Neural cell (in vitro differentiated cells): ENCODE data around the gene STIM2. TPM values are rescaled to one million over a fixed set of nuclear protein-coding genes. Genes with fewer than 3 reads are reported as not detected.

ENCODE experiments used
- H2AFZ ChIP-seq: fragments of 200-600, 300-800 bp; sonication (generic), shearing (Covaris generic); 2 replicates; pipeline ENCODE4 v1.6.0; 2014; ENCODE audit warnings: low read depth, mild to moderate bottlenecking, antibody characterized with exemption, low read length, moderate library complexity
- H3F3A ChIP-seq: fragments of 200-600 bp; shearing (Covaris generic); 2 replicates; pipeline ENCODE4 v1.6.1; 2016; ENCODE audit warnings: mild to moderate bottlenecking, moderate library complexity, mixed read lengths, antibody characterized with exemption, low read length; ENCODE audit not compliant: insufficient read depth, poor library complexity, severe bottlenecking
- H3K27ac ChIP-seq: fragments of 200-600, 300-800 bp; sonication (generic), shearing (Covaris generic); 2 replicates; pipeline ENCODE4 v1.5.1; 2014; ENCODE audit warnings: mild to moderate bottlenecking, low read length, moderate library complexity
- H3K27me3 ChIP-seq: fragments of 300-800, 200-600 bp; sonication (generic), shearing (Covaris generic); 2 replicates; pipeline ENCODE4 v1.6.0; 2014; ENCODE audit warnings: mild to moderate bottlenecking, low read depth, low read length, moderate library complexity; ENCODE audit not compliant: insufficient read depth
- H3K36me3 ChIP-seq: fragments of 300-800, 200-600 bp; sonication (generic), shearing (Covaris generic); 2 replicates; pipeline ENCODE4 v1.5.1; 2014; ENCODE audit warnings: mild to moderate bottlenecking, antibody characterized with exemption, low read length, moderate library complexity; ENCODE audit not compliant: insufficient read depth
- H3K4me2 ChIP-seq: fragments of 300-800, 200-600 bp; sonication (generic), shearing (Covaris generic); 2 replicates; pipeline ENCODE4 v1.6.0; 2014; ENCODE audit warnings: mild to moderate bottlenecking, low read length
- H3K4me3 ChIP-seq: fragments of 300-800, 200-600 bp; sonication (generic), shearing (Covaris generic); 2 replicates; pipeline ENCODE4 v1.5.1; 2014; ENCODE audit warnings: mild to moderate bottlenecking, low read length, moderate library complexity
- H3K79me2 ChIP-seq: fragments of 200-600 bp; shearing (Covaris generic); replicated peaks from 2 replicates; pipeline ENCODE4 v1.6.0; 2014; ENCODE audit warnings: mild to moderate bottlenecking, low read length, moderate library complexity; ENCODE audit not compliant: insufficient read depth
- H3K9ac ChIP-seq: fragments of 300-800, 200-600 bp; sonication (generic), shearing (Covaris generic); 2 replicates; pipeline ENCODE4 v1.6.1; 2016; ENCODE audit warnings: mild to moderate bottlenecking, low read length, mixed read lengths
- H3K9me2 ChIP-seq: fragments of 200-600 bp; shearing (Covaris generic); 2 replicates; pipeline ENCODE4 v1.6.1; 2016; ENCODE audit warnings: mild to moderate bottlenecking, low read length, mixed read lengths; ENCODE audit not compliant: insufficient read depth
- H3K9me3 ChIP-seq: fragments of 200-600, 300-800 bp; sonication (generic), shearing (Covaris generic); 2 replicates; pipeline ENCODE4 v1.6.1; 2016; ENCODE audit warnings: mild to moderate bottlenecking, mixed run types, low read length, moderate library complexity, mixed read lengths
- H4K20me1 ChIP-seq: fragments of 200-600 bp; shearing (Covaris generic); 2 replicates; pipeline ENCODE4 v1.6.1; 2016; ENCODE audit warnings: mild to moderate bottlenecking, mixed run types; ENCODE audit not compliant: insufficient read depth
- EP300 ChIP-seq: fragments of 450-650 bp; conservative IDR thresholded peaks from 2 replicates; pipeline ENCODE4 v1.6.1; 2014; ENCODE audit warnings: antibody characterized with exemption, mild to moderate bottlenecking, moderate library complexity; ENCODE audit not compliant: poor library complexity, severe bottlenecking
- EZH2 ChIP-seq: fragments of 200-600, 300-800 bp; shearing (Covaris generic), sonication (generic); IDR thresholded peaks from 2 replicates; pipeline ENCODE4 v1.6.1; 2014; ENCODE audit warnings: antibody characterized with exemption, low read length, borderline replicate concordance, mild to moderate bottlenecking; ENCODE audit not compliant: insufficient read depth, poor library complexity, severe bottlenecking
- MXI1 ChIP-seq: fragments of 450-650 bp; conservative IDR thresholded peaks from 2 replicates; pipeline ENCODE4 v1.6.1; 2014; ENCODE audit warnings: antibody characterized with exemption, mild to moderate bottlenecking; ENCODE audit not compliant: poor library complexity, severe bottlenecking
- POLR2AphosphoS5 ChIP-seq: IDR thresholded peaks from 2 replicates; pipeline ENCODE4 v1.6.1; 2012
- RAD21 ChIP-seq: fragments of 450-650 bp; conservative IDR thresholded peaks from 2 replicates; pipeline ENCODE4 v1.6.1; 2014; ENCODE audit warnings: antibody characterized with exemption, mild to moderate bottlenecking, moderate library complexity
- SMC3 ChIP-seq: fragments of 450-650 bp; conservative IDR thresholded peaks from 2 replicates; pipeline ENCODE4 v1.6.1; 2014; ENCODE audit warnings: antibody characterized with exemption, mild to moderate bottlenecking, moderate library complexity; ENCODE audit not compliant: poor library complexity
- TAF1 ChIP-seq: IDR thresholded peaks from 2 replicates; pipeline ENCODE4 v1.6.1; 2012; ENCODE audit warnings: low read depth
- polyA plus RNA-seq: library from polyadenylated mRNA; depleted of rRNA; stranded (reverse); fragments of >200 nt; gene quantifications from 2 replicates; pipeline ENCODE4 v1.2.3, GENCODE V29; 2014
- TF ChIP-seq, protein P1 (sequence below): IDR thresholded peaks from 2 replicates; pipeline ENCODE4 v1.6.1; 2012; ENCODE audit warnings: borderline replicate concordance
- TF ChIP-seq, protein P2 (sequence below): fragments of 450-650 bp; IDR thresholded peaks from 2 replicates; pipeline ENCODE4 v1.5.1; 2014; ENCODE audit warnings: antibody characterized with exemption, mild to moderate bottlenecking, moderate library complexity; ENCODE audit not compliant: poor library complexity, severe bottlenecking

The STIM2 gene
- polyA plus RNA-seq, 1 donor from 2014 or later: 25.3 TPM

DNA sequence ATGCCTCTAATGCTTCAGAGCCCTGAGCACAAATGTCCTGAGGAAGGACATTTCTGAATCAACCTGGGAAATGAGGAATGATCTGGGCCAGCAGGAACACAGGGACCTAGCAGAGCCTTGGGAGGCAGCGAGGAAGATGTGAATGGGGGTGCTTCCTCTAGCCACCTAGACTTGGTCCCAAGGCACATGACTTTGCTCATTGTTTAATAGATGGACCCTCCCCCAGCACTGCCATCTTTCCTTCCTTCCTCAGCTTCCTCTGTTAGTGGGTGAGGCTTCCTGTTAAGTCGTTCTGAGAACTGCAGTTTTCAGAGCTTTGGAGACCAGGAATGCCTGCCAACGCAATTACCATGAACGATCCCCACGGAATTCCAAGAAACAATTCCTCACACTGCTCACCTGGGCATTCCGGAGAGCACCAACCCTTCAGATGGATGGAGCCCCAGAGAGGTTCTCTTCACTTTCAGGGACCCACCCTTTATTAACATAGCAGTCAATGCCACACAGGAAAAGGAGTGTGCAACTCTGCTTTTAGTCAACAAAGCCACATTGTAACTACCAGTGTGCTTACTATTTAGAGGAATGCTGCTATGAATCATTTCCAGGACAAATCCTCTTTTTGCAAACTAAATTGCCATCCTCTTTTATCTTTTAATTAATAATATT, 48.5 kb upstream of the STIM2 start:
- TF ChIP-seq SMC3 (no peak), POLR2AphosphoS5 (no peak), EP300 (no peak), EZH2 (no peak), MXI1 (no peak), RAD21 (no peak), TAF1 (no peak)
- TF ChIP-seq, protein P1, sequence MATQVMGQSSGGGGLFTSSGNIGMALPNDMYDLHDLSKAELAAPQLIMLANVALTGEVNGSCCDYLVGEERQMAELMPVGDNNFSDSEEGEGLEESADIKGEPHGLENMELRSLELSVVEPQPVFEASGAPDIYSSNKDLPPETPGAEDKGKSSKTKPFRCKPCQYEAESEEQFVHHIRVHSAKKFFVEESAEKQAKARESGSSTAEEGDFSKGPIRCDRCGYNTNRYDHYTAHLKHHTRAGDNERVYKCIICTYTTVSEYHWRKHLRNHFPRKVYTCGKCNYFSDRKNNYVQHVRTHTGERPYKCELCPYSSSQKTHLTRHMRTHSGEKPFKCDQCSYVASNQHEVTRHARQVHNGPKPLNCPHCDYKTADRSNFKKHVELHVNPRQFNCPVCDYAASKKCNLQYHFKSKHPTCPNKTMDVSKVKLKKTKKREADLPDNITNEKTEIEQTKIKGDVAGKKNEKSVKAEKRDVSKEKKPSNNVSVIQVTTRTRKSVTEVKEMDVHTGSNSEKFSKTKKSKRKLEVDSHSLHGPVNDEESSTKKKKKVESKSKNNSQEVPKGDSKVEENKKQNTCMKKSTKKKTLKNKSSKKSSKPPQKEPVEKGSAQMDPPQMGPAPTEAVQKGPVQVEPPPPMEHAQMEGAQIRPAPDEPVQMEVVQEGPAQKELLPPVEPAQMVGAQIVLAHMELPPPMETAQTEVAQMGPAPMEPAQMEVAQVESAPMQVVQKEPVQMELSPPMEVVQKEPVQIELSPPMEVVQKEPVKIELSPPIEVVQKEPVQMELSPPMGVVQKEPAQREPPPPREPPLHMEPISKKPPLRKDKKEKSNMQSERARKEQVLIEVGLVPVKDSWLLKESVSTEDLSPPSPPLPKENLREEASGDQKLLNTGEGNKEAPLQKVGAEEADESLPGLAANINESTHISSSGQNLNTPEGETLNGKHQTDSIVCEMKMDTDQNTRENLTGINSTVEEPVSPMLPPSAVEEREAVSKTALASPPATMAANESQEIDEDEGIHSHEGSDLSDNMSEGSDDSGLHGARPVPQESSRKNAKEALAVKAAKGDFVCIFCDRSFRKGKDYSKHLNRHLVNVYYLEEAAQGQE: no peak
- TF ChIP-seq, protein P2, sequence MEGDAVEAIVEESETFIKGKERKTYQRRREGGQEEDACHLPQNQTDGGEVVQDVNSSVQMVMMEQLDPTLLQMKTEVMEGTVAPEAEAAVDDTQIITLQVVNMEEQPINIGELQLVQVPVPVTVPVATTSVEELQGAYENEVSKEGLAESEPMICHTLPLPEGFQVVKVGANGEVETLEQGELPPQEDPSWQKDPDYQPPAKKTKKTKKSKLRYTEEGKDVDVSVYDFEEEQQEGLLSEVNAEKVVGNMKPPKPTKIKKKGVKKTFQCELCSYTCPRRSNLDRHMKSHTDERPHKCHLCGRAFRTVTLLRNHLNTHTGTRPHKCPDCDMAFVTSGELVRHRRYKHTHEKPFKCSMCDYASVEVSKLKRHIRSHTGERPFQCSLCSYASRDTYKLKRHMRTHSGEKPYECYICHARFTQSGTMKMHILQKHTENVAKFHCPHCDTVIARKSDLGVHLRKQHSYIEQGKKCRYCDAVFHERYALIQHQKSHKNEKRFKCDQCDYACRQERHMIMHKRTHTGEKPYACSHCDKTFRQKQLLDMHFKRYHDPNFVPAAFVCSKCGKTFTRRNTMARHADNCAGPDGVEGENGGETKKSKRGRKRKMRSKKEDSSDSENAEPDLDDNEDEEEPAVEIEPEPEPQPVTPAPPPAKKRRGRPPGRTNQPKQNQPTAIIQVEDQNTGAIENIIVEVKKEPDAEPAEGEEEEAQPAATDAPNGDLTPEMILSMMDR: no peak
- no peak overlapping the region for H2AFZ ChIP-seq
- no peak overlapping the region for H3K9ac ChIP-seq
- H3K4me3 ChIP-seq: no peak overlapping the region
- no peaks in the 10 kb centered on the region for H3K36me3 ChIP-seq
- no peaks in the 10 kb centered on the region for H3K9me3 ChIP-seq
- H4K20me1 ChIP-seq: no peaks in the 10 kb centered on the region
- H3F3A ChIP-seq: no peaks in the 10 kb centered on the region
- no peak overlapping the region for H3K27ac ChIP-seq
- H3K9me2 ChIP-seq: no peaks in the 10 kb centered on the region
- no peak overlapping the region for H3K4me2 ChIP-seq
- H3K27me3 ChIP-seq: no peaks in the 10 kb centered on the region
- H3K79me2 ChIP-seq: no peaks in the 10 kb centered on the region

DNA sequence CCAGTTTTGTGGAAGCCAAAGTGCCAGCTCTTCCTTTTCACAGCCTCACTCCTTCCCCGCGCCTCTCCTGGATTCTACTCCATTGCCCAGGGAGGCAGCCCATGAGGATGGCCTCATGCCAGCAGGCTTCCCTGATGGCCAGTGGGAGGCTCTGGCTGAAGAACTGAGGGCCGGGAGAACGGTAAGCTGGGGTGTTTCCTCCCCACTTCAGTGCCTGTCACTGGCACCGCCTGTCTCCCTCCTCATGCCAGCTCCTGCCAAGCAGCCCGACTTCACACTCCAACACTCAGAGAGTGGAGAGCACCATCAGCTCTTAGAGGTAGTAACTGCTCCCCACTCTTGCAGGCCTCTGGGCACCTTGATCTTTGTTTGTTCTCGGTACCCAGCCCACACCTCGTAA, 46.9 kb upstream of the STIM2 start:
- no peaks in the 10 kb centered on the region for H3K9me3 ChIP-seq
- no peak overlapping the region for H3K4me2 ChIP-seq
- no peak overlapping the region for H3K4me3 ChIP-seq
- no peak overlapping the region for H2AFZ ChIP-seq
- H3K79me2 ChIP-seq: no peaks in the 10 kb centered on the region
- no peak overlapping the region for H3K9ac ChIP-seq
- H4K20me1 ChIP-seq: no peaks in the 10 kb centered on the region
- TF ChIP-seq SMC3 (no peak), RAD21 (no peak), MXI1 (no peak), POLR2AphosphoS5 (no peak), EZH2 (no peak), TAF1 (no peak), EP300 (no peak)
- TF ChIP-seq, protein P2: no peak
- TF ChIP-seq, protein P1: no peak
- H3F3A ChIP-seq: no peaks in the 10 kb centered on the region
- H3K27ac ChIP-seq: no peak overlapping the region
- H3K36me3 ChIP-seq: no peaks in the 10 kb centered on the region
- H3K27me3 ChIP-seq: no peaks in the 10 kb centered on the region
- no peaks in the 10 kb centered on the region for H3K9me2 ChIP-seq
